ENCODE measurements around the gene CEACAM4. TPM values are rescaled to one million over a fixed set of nuclear protein-coding genes. Genes with fewer than 3 reads are reported as not detected.

CEACAM4 gene
- total and polyA plus RNA-seq, 2 donors (not counting 1 experiment from before 2014, with no cell fraction given), result not detected

GRCh38 chr19:41577833-41578232 lies 49.0 kb downstream of the CEACAM4 start:
- Histone ChIP-seq H3K4me2 (ENCODE audit: extremely low read depth, insufficient read depth, low read length) (no peak overlapping the region), H3K4me1 (ENCODE audit: control insufficient read depth, extremely low read depth, insufficient read depth, low read length) (no peaks in the 10 kb centered on the region), H3K27ac (ENCODE audit: insufficient read depth, low read length) (no peak overlapping the region), H3K27me3 (ENCODE audit: control insufficient read depth, insufficient read depth, low read length) (no peaks in the 10 kb centered on the region), H3K79me2 (ENCODE audit: control insufficient read depth, insufficient read depth, low read length) (no peaks in the 10 kb centered on the region), H2AFZ (ENCODE audit: low read length) (no peak overlapping the region), H3K9ac (ENCODE audit: insufficient read depth, low read length) (no peak overlapping the region), H3K4me3 (replicated peaks in 1 of 4; ENCODE audit: control extremely low read depth in 1 of 4, insufficient read depth in 1 of 4, low read depth in 3 of 4, low read length in 4 of 4) (no peak overlapping the region), H3K9me3 (ENCODE audit: control insufficient read depth, insufficient read depth, low read depth, low read length) (no peaks in the 10 kb centered on the region), H3K36me3 (ENCODE audit: control insufficient read depth, insufficient read depth, low read length) (no peaks in the 10 kb centered on the region), H4K20me1 (ENCODE audit: control insufficient read depth, extremely low read depth, insufficient read depth, low read length) (no peaks in the 10 kb centered on the region)
- TF ChIP-seq, protein P1, sequence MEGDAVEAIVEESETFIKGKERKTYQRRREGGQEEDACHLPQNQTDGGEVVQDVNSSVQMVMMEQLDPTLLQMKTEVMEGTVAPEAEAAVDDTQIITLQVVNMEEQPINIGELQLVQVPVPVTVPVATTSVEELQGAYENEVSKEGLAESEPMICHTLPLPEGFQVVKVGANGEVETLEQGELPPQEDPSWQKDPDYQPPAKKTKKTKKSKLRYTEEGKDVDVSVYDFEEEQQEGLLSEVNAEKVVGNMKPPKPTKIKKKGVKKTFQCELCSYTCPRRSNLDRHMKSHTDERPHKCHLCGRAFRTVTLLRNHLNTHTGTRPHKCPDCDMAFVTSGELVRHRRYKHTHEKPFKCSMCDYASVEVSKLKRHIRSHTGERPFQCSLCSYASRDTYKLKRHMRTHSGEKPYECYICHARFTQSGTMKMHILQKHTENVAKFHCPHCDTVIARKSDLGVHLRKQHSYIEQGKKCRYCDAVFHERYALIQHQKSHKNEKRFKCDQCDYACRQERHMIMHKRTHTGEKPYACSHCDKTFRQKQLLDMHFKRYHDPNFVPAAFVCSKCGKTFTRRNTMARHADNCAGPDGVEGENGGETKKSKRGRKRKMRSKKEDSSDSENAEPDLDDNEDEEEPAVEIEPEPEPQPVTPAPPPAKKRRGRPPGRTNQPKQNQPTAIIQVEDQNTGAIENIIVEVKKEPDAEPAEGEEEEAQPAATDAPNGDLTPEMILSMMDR (conservative IDR thresholded peaks at IDR 0.05 in 1 of 2, IDR thresholded peaks at IDR 0.05 in 1 of 2; ENCODE audit: low read depth in 1 of 2, low read length in 2 of 2), result no peak
- TF ChIP-seq EZH2 (IDR thresholded peaks at IDR 0.05; ENCODE audit: low read length, missing control alignments), result no peak
- no peak for DNase-seq (ENCODE audit: low read depth in 2 of 2)

- DNase-seq (ENCODE audit: low read depth in 2 of 2), result no peak
- no peak overlapping the region for H3K9ac ChIP-seq (ENCODE audit: insufficient read depth, low read length)
- no peak overlapping the region for H3K27ac ChIP-seq (ENCODE audit: insufficient read depth, low read length)
- H3K36me3 ChIP-seq (ENCODE audit: control insufficient read depth, insufficient read depth, low read length), result no peaks in the 10 kb centered on the region
- H4K20me1 ChIP-seq (ENCODE audit: control insufficient read depth, extremely low read depth, insufficient read depth, low read length), result no peaks in the 10 kb centered on the region
- no peak overlapping the region for H3K4me3 ChIP-seq (replicated peaks in 1 of 4; ENCODE audit: control extremely low read depth in 1 of 4, insufficient read depth in 1 of 4, low read depth in 3 of 4, low read length in 4 of 4)
- no peak overlapping the region for H3K4me2 ChIP-seq (ENCODE audit: extremely low read depth, insufficient read depth, low read length)
- H3K9me3 ChIP-seq (ENCODE audit: control insufficient read depth, insufficient read depth, low read depth, low read length), result no peaks in the 10 kb centered on the region
- no peaks in the 10 kb centered on the region for H3K27me3 ChIP-seq (ENCODE audit: control insufficient read depth, insufficient read depth, low read length)
- TF ChIP-seq, protein P1 (conservative IDR thresholded peaks at IDR 0.05 in 1 of 2, IDR thresholded peaks at IDR 0.05 in 1 of 2; ENCODE audit: low read depth in 1 of 2, low read length in 2 of 2), result no peak
- TF ChIP-seq EZH2 (IDR thresholded peaks at IDR 0.05; ENCODE audit: low read length, missing control alignments), result no peak
- H3K79me2 ChIP-seq (ENCODE audit: control insufficient read depth, insufficient read depth, low read length), result no peaks in the 10 kb centered on the region
- H2AFZ ChIP-seq (ENCODE audit: low read length), result no peak overlapping the region
- H3K4me1 ChIP-seq (ENCODE audit: control insufficient read depth, extremely low read depth, insufficient read depth, low read length), result no peaks in the 10 kb centered on the region
Observed at GRCh38 chr19:41577144-41577830, 49.6 kb downstream of the CEACAM4 start.

GRCh38 chr19:41575998-41576397 lies 50.9 kb downstream of the CEACAM4 start, which contains the start of gene CEACAM21:
Gene CEACAM21, plus strand, starts transcription at chr19:41576166. Its CDS starts 109 bp downstream, at chr19:41576275.
- Histone ChIP-seq H3K4me1 (ENCODE audit: control insufficient read depth, extremely low read depth, insufficient read depth, low read length) (no peaks in the 10 kb centered on the region), H3K4me2 (ENCODE audit: extremely low read depth, insufficient read depth, low read length) (no peak within 1 kb of the TSS), H3K79me2 (ENCODE audit: control insufficient read depth, insufficient read depth, low read length) (no peaks in the 10 kb centered on the region), H3K9me3 (ENCODE audit: control insufficient read depth, insufficient read depth, low read depth, low read length) (no peaks in the 10 kb centered on the region), H4K20me1 (ENCODE audit: control insufficient read depth, extremely low read depth, insufficient read depth, low read length) (no peaks in the 10 kb centered on the region), H3K9ac (ENCODE audit: insufficient read depth, low read length) (no peak within 1 kb of the TSS), H2AFZ (ENCODE audit: low read length) (no peak within 1 kb of the TSS), H3K27ac (ENCODE audit: insufficient read depth, low read length) (no peak within 1 kb of the TSS), H3K4me3 (replicated peaks in 1 of 4; ENCODE audit: control extremely low read depth in 1 of 4, insufficient read depth in 1 of 4, low read depth in 3 of 4, low read length in 4 of 4) (no peak within 1 kb of the TSS), H3K27me3 (ENCODE audit: control insufficient read depth, insufficient read depth, low read length) (no peaks in the 10 kb centered on the region), H3K36me3 (ENCODE audit: control insufficient read depth, insufficient read depth, low read length) (no peaks in the 10 kb centered on the region)
- DNase-seq (ENCODE audit: low read depth in 2 of 2), result no peak
- TF ChIP-seq EZH2 (IDR thresholded peaks at IDR 0.05; ENCODE audit: low read length, missing control alignments), result no peak
- TF ChIP-seq, protein P1 (conservative IDR thresholded peaks at IDR 0.05 in 1 of 2, IDR thresholded peaks at IDR 0.05 in 1 of 2; ENCODE audit: low read depth in 1 of 2, low read length in 2 of 2), result no peak
